DOHH2 (cell line): ENCODE results near the gene PIN1.

ENCODE experiments used
- H3F3A ChIP-seq: fragments of 200-600 bp; sonication (generic), shearing (Covaris generic); 2 replicates; pipeline ENCODE4 v1.6.0; 2016; ENCODE audit warnings: antibody characterized with exemption, mild to moderate bottlenecking; ENCODE audit not compliant: control insufficient read depth, insufficient read depth
- H3K27ac ChIP-seq: fragments of 200-600 bp; sonication (generic); 2 replicates; pipeline ENCODE4 v1.5.1; 2014; ENCODE audit warnings: low read depth, mild to moderate bottlenecking, low read length, moderate library complexity
- H3K27me3 ChIP-seq: fragments of 200-600 bp; sonication (generic); 2 replicates; pipeline ENCODE4 v1.6.1; 2014; ENCODE audit warnings: mild to moderate bottlenecking, low read length, mixed read lengths; ENCODE audit not compliant: control insufficient read depth
- H3K36me3 ChIP-seq: fragments of 200-600 bp; sonication (generic); 2 replicates; pipeline ENCODE4 v1.6.1; 2014; ENCODE audit warnings: mild to moderate bottlenecking, low read length, moderate library complexity, mixed read lengths; ENCODE audit not compliant: control insufficient read depth
- H3K4me1 ChIP-seq: fragments of 200-600 bp; sonication (generic); 2 replicates; pipeline ENCODE4 v1.6.1; 2014; ENCODE audit warnings: mild to moderate bottlenecking, low read length, mixed read lengths; ENCODE audit not compliant: control insufficient read depth
- H3K4me2 ChIP-seq: fragments of 200-600 bp; sonication (generic); 2 replicates; pipeline ENCODE4 v1.6.0; 2014; ENCODE audit warnings: mild to moderate bottlenecking, low read length, moderate library complexity
- H3K4me3 ChIP-seq: fragments of 200-600 bp; sonication (generic); 2 replicates; pipeline ENCODE4 v1.5.1; 2014; ENCODE audit warnings: mild to moderate bottlenecking, low read length, mixed read lengths
- H3K79me2 ChIP-seq: fragments of 200-600 bp; sonication (generic); 2 replicates; pipeline ENCODE4 v1.6.1; 2014; ENCODE audit warnings: mild to moderate bottlenecking, low read length, mixed read lengths; ENCODE audit not compliant: control insufficient read depth
- H3K9me2 ChIP-seq: fragments of 200-600 bp; sonication (generic); replicated peaks from 2 replicates; pipeline ENCODE4 v1.6.1; 2014; ENCODE audit warnings: mild to moderate bottlenecking, low read length, mixed read lengths; ENCODE audit not compliant: control insufficient read depth
- H3K9me3 ChIP-seq: fragments of 200-600 bp; sonication (generic); 2 replicates; pipeline ENCODE4 v1.6.1; 2014; ENCODE audit warnings: antibody characterized with exemption, low read length, mixed read lengths; ENCODE audit not compliant: control insufficient read depth, insufficient read depth
- H4K20me1 ChIP-seq: fragments of 200-600 bp; sonication (generic); 2 replicates; pipeline ENCODE4 v1.6.0; 2014; ENCODE audit warnings: low read depth, mild to moderate bottlenecking, antibody characterized with exemption, low read length, moderate library complexity; ENCODE audit not compliant: control insufficient read depth, insufficient read depth
- EZH2phosphoT487 ChIP-seq: fragments of 200-600 bp; sonication (generic); IDR thresholded peaks from 2 replicates; pipeline ENCODE4 v1.6.1; 2017; ENCODE audit warnings: borderline replicate concordance, mild to moderate bottlenecking, antibody characterized with exemption, low read length, moderate library complexity, mixed read lengths
- TF ChIP-seq, protein P1 (sequence below): fragments of 200-600 bp; sonication (generic); IDR thresholded peaks from one replicate; pipeline ENCODE4 v1.5.1; 2014; ENCODE audit warnings: antibody characterized with exemption, mild to moderate bottlenecking, low read depth, low read length; ENCODE audit not compliant: poor library complexity, severe bottlenecking

The PIN1 gene

GRCh38 chr19:9848762-9849161 lies 13.6 kb downstream of the PIN1 start:
- H3K4me1 ChIP-seq = no peaks in the 10 kb centered on the region
- TF ChIP-seq EZH2phosphoT487 = no peak
- TF ChIP-seq, protein P1, sequence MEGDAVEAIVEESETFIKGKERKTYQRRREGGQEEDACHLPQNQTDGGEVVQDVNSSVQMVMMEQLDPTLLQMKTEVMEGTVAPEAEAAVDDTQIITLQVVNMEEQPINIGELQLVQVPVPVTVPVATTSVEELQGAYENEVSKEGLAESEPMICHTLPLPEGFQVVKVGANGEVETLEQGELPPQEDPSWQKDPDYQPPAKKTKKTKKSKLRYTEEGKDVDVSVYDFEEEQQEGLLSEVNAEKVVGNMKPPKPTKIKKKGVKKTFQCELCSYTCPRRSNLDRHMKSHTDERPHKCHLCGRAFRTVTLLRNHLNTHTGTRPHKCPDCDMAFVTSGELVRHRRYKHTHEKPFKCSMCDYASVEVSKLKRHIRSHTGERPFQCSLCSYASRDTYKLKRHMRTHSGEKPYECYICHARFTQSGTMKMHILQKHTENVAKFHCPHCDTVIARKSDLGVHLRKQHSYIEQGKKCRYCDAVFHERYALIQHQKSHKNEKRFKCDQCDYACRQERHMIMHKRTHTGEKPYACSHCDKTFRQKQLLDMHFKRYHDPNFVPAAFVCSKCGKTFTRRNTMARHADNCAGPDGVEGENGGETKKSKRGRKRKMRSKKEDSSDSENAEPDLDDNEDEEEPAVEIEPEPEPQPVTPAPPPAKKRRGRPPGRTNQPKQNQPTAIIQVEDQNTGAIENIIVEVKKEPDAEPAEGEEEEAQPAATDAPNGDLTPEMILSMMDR = no peak

GRCh38 chr19:9849791-9850190 lies 14.7 kb downstream of the PIN1 start:
- H3K9me3 ChIP-seq = no peaks in the 10 kb centered on the region
- TF ChIP-seq EZH2phosphoT487 = no peak
- TF ChIP-seq, protein P1 = no peak
- peaks cover 24% of the 10 kb centered on the region; the same call in 1 of the 2 replicates for H3K36me3 ChIP-seq
- no peaks in the 10 kb centered on the region for H4K20me1 ChIP-seq
- H3K27ac ChIP-seq = no peak overlapping the region
- H3K4me3 ChIP-seq = no peak overlapping the region
- H3K4me1 ChIP-seq = no peaks in the 10 kb centered on the region
- no peaks in the 10 kb centered on the region for H3K27me3 ChIP-seq
- 0 out of 2 replicates have a peak, but pooled peaks cover 3% of the 10 kb centered on the region for H3K79me2 ChIP-seq
- no peak overlapping the region for H3K4me2 ChIP-seq
- H3K9me2 ChIP-seq = no peaks in the 10 kb centered on the region
- H3F3A ChIP-seq = no peaks in the 10 kb centered on the region

More at GRCh38 chr19:9848762-9849161, 13.6 kb downstream of the PIN1 start:
- no peak overlapping the region for H3K4me2 ChIP-seq
- H3K36me3 ChIP-seq = peaks cover 34% of the 10 kb centered on the region
- no peaks in the 10 kb centered on the region for H3F3A ChIP-seq
- H4K20me1 ChIP-seq = no peaks in the 10 kb centered on the region
- H3K79me2 ChIP-seq = 0 out of 2 replicates have a peak, but pooled peaks cover 3% of the 10 kb centered on the region
- no peak overlapping the region for H3K4me3 ChIP-seq
- no peak overlapping the region for H3K27ac ChIP-seq
- H3K9me3 ChIP-seq = no peaks in the 10 kb centered on the region
- no peaks in the 10 kb centered on the region for H3K9me2 ChIP-seq
- H3K27me3 ChIP-seq = no peaks in the 10 kb centered on the region

DNA sequence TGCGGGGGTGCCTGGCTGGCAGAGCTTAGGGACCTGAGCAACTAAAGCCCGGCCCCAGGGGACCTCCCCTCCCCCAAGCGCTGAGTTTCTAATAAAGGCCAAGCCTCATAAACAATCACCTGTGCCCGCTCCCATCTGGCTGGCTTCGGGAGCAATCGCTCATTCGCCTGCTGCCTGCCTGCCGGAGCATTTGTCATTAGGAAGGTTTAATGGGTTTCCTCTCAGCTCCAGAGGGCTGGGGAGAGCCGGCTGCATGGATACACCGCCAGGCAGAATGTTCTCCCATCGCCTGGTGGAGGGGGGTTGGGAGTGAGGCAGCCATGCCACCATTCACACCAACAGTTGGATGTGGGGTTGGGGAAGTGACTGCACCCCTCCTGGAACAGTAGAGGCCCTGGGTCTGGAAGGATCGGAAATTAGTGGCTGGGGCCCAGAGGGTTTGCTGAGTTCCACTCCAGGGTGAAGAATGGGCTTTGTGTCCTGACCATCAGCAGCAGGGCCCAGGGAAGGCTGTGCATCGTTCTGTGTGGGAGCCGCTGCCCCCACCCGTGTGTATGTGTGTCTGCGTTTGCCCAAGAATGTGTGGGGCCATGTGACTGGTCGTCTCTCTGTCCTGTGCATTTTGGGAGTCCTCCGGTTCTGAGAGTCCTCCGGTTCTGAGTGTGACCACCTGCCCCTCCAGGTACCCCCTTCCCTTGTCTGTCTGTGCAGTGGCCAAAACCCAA lies 15.3 kb downstream of the PIN1 start:
- Histone ChIP-seq H3K9me3 (no peaks in the 10 kb centered on the region), H3K4me1 (no peaks in the 10 kb centered on the region), H3K79me2 (0 out of 2 replicates have a peak, but pooled peaks cover 3% of the 10 kb centered on the region), H3K27me3 (no peaks in the 10 kb centered on the region), H3K4me2 (no peak overlapping the region), H3K36me3 (peaks cover 21% of the 10 kb centered on the region; the same call in 1 of the 2 replicates), H3K4me3 (no peak overlapping the region), H4K20me1 (no peaks in the 10 kb centered on the region), H3F3A (no peaks in the 10 kb centered on the region), H3K9me2 (no peaks in the 10 kb centered on the region), H3K27ac (no peak overlapping the region)
- no peak for TF ChIP-seq EZH2phosphoT487
- TF ChIP-seq, protein P1 = no peak
